ENCODE results near the gene MAP3K20. TPM values are rescaled to one million over a fixed set of nuclear protein-coding genes. Genes with fewer than 3 reads are reported as not detected.

The MAP3K20 gene
- total and polyA plus RNA-seq, 10 of the 15 experiments (the other 5 are each of a cell fraction or from before 2014, with no cell fraction given) = 0.04 to 5.6 (median 2.3) TPM

GRCh38 chr2:173187941-173188788, 112.5 kb downstream of the MAP3K20 start:
- 83% methylated on average over 6 of the region's 6 CpGs for WGBS (ENCODE audit: insufficient coverage, insufficient replicate concordance, low lambda C conversion rate, missing lambda C conversion rate)
- Histone ChIP-seq H3K4me2 (ENCODE audit: control insufficient read depth, insufficient read depth) (no peak overlapping the region), H4K20me1 (ENCODE audit: control insufficient read depth, insufficient read depth) (no peaks in the 10 kb centered on the region), H3K36me3 (ENCODE audit: control insufficient read depth in 2 of 2, insufficient read depth in 2 of 2, low read length in 1 of 2) (no peaks in the 10 kb centered on the region), H3K4me1 (ENCODE audit: control insufficient read depth, insufficient read depth, low read length) (no peaks in the 10 kb centered on the region), H2AFZ (ENCODE audit: control insufficient read depth, low read depth, low read length) (no peak overlapping the region), H3K9ac (ENCODE audit: control insufficient read depth, insufficient read depth, low read length) (no peak overlapping the region), H3K9me3 (replicated peaks; ENCODE audit: control insufficient read depth, insufficient read depth, low read length) (no peaks in the 10 kb centered on the region), H3K4me3 (no peak overlapping the region), H3K27me3 (replicated peaks in 1 of 2; ENCODE audit: control insufficient read depth in 2 of 2, insufficient read depth in 2 of 2, low read length in 1 of 2) (no peaks in the 10 kb centered on the region), H3K79me2 (ENCODE audit: control insufficient read depth, insufficient read depth, low read length) (no peaks in the 10 kb centered on the region), H3K27ac (ENCODE audit: control insufficient read depth, insufficient read depth) (no peak overlapping the region)
- FAIRE-seq = no peak
- no peak for DNase-seq (ENCODE audit: low read depth, low spot score)
- ChIA-PET SMC1A (ENCODE audit: uncharacterized antibody, unreplicated experiment) (no interaction called here), RAD21 (ENCODE audit: unreplicated experiment) (interaction anchor here (0.6 kb wide), 1 partner anchor 34 kb away, joined by 3 read pairs; no protein-coding TSS in a partner anchor), POLR2A (no interaction called here), CTCF (no interaction called here)
- intact Hi-C loops (cut with micrococcal nuclease; ENCODE audit: unreplicated experiment) (no loop called here), in situ Hi-C loops (cut with MboI) (no loop called here)
- TF ChIP-seq YY1 (IDR thresholded peaks at IDR 0.05; ENCODE audit: low read depth, low read length) = no peak
- no peak for TF ChIP-seq CREM (IDR thresholded peaks at IDR 0.05; ENCODE audit: low read depth)
- no peak for TF ChIP-seq CREB1 (IDR thresholded peaks at IDR 0.05; ENCODE audit: low read depth)
- TF ChIP-seq LARP7 (IDR thresholded peaks at IDR 0.05) = no peak
- no TSS peak for BruUV-seq (replicated peaks)
- no peak for ATAC-seq

- DNase-seq (ENCODE audit: low read depth, low spot score) (no peak), FAIRE-seq (no peak), ATAC-seq (no peak)
- no peaks in the 10 kb centered on the region for H3K9me3 ChIP-seq (replicated peaks; ENCODE audit: control insufficient read depth, insufficient read depth, low read length)
- H3K79me2 ChIP-seq (ENCODE audit: control insufficient read depth, insufficient read depth, low read length) = no peaks in the 10 kb centered on the region
- no peak overlapping the region for H2AFZ ChIP-seq (ENCODE audit: control insufficient read depth, low read depth, low read length)
- BruUV-seq (replicated peaks) = no TSS peak
- CTCF ChIA-PET = no interaction called here
- in situ Hi-C loops (cut with MboI) (no loop called here), intact Hi-C loops (cut with micrococcal nuclease; ENCODE audit: unreplicated experiment) (no loop called here)
- H3K4me3 ChIP-seq = no peak overlapping the region
- H4K20me1 ChIP-seq (ENCODE audit: control insufficient read depth, insufficient read depth) = no peaks in the 10 kb centered on the region
- no peak overlapping the region for H3K4me2 ChIP-seq (ENCODE audit: control insufficient read depth, insufficient read depth)
- POLR2A ChIA-PET = no interaction called here
- RAD21 ChIA-PET (ENCODE audit: unreplicated experiment) = no interaction called here
- no peaks in the 10 kb centered on the region for H3K27me3 ChIP-seq (replicated peaks in 1 of 2; ENCODE audit: control insufficient read depth in 2 of 2, insufficient read depth in 2 of 2, low read length in 1 of 2)
- no peaks in the 10 kb centered on the region for H3K36me3 ChIP-seq (ENCODE audit: control insufficient read depth in 2 of 2, insufficient read depth in 2 of 2, low read length in 1 of 2)
- SMC1A ChIA-PET (ENCODE audit: uncharacterized antibody, unreplicated experiment) = no interaction called here
- WGBS (ENCODE audit: insufficient coverage, insufficient replicate concordance, low lambda C conversion rate, missing lambda C conversion rate) = 100% methylated on average over 3 of the region's 3 CpGs
- H3K4me1 ChIP-seq (ENCODE audit: control insufficient read depth, insufficient read depth, low read length) = no peaks in the 10 kb centered on the region
- no peak overlapping the region for H3K27ac ChIP-seq (ENCODE audit: control insufficient read depth, insufficient read depth)
- H3K9ac ChIP-seq (ENCODE audit: control insufficient read depth, insufficient read depth, low read length) = no peak overlapping the region
- TF ChIP-seq ETV6 (conservative IDR thresholded peaks at IDR 0.05 in 1 of 2, IDR thresholded peaks at IDR 0.05 in 1 of 2; ENCODE audit: borderline replicate concordance in 1 of 2, low read depth in 1 of 2) (no peak), EGR1 (IDR thresholded peaks at IDR 0.05; ENCODE audit: borderline replicate concordance in 1 of 2, low read depth in 2 of 2, low read length in 2 of 2) (no peak), JUNB (IDR thresholded peaks at IDR 0.05) (no peak), NRF1 (conservative IDR thresholded peaks at IDR 0.05; ENCODE audit: low read depth, low read length) (no peak), ZNF207 (IDR thresholded peaks at IDR 0.05; ENCODE audit: borderline replicate concordance) (no peak), RAD51 (IDR thresholded peaks at IDR 0.05) (no peak), CBFB (IDR thresholded peaks at IDR 0.05; ENCODE audit: low read depth) (no peak), FOS (IDR thresholded peaks at IDR 0.05; ENCODE audit: borderline replicate concordance, extremely low read depth, insufficient read length) (no peak), ZBTB4 (CRISPR knock-in tag; IDR thresholded peaks at IDR 0.05) (no peak), GABPA (IDR thresholded peaks at IDR 0.05; ENCODE audit: low read depth) (no peak)
Observed at GRCh38 chr2:173191601-173192000, 116.0 kb downstream of the MAP3K20 start.
